Measurements from ENCODE around the gene SEMA7A.

Gene SEMA7A

GRCh38 chr15:74388363-74388951 lies 45.3 kb downstream of the SEMA7A start:
- Histone ChIP-seq H3K4me3 (ENCODE audit: low read depth, low read length) (no peak overlapping the region), H3K27ac (ENCODE audit: low read depth, low read length) (no peak overlapping the region), H3K4me1 (ENCODE audit: control insufficient read depth, insufficient read depth, low read length) (peaks cover 8% of the 10 kb centered on the region; the same call in 1 of the 2 replicates), H3K9ac (ENCODE audit: low read depth, low read length) (no peak overlapping the region), H3K9me3 (ENCODE audit: control insufficient read depth, insufficient read depth, low read length) (no peaks in the 10 kb centered on the region), H3K36me3 (ENCODE audit: control insufficient read depth, insufficient read depth, low read length) (no peaks in the 10 kb centered on the region), H3K27me3 (ENCODE audit: control insufficient read depth, insufficient read depth, low read length) (no peaks in the 10 kb centered on the region)

- no peak overlapping the region for H3K9ac ChIP-seq (ENCODE audit: low read depth, low read length)
- no peaks in the 10 kb centered on the region for H3K36me3 ChIP-seq (ENCODE audit: control insufficient read depth, insufficient read depth, low read length)
- H3K4me1 ChIP-seq (ENCODE audit: control insufficient read depth, insufficient read depth, low read length): peaks cover 8% of the 10 kb centered on the region; the same call in 1 of the 2 replicates
- H3K9me3 ChIP-seq (ENCODE audit: control insufficient read depth, insufficient read depth, low read length): no peaks in the 10 kb centered on the region
- no peak overlapping the region for H3K27ac ChIP-seq (ENCODE audit: low read depth, low read length)
- no peak overlapping the region for H3K4me3 ChIP-seq (ENCODE audit: low read depth, low read length)
- H3K27me3 ChIP-seq (ENCODE audit: control insufficient read depth, insufficient read depth, low read length): no peaks in the 10 kb centered on the region
These were observed 46.0 kb downstream of the SEMA7A start for GRCh38 chr15:74387621-74388362.

- Histone ChIP-seq H3K9ac (ENCODE audit: low read depth, low read length) (no peak overlapping the region), H3K4me1 (ENCODE audit: control insufficient read depth, insufficient read depth, low read length) (peaks cover 8% of the 10 kb centered on the region; the same call in 1 of the 2 replicates), H3K27ac (ENCODE audit: low read depth, low read length) (no peak overlapping the region)
These were observed 46.6 kb downstream of the SEMA7A start for GRCh38 chr15:74387141-74387541.

GRCh38 chr15:74386496-74387140 lies 47.1 kb downstream of the SEMA7A start:
- H3K36me3 ChIP-seq (ENCODE audit: control insufficient read depth, insufficient read depth, low read length): no peaks in the 10 kb centered on the region
- H3K27me3 ChIP-seq (ENCODE audit: control insufficient read depth, insufficient read depth, low read length): no peaks in the 10 kb centered on the region
- H3K27ac ChIP-seq (ENCODE audit: low read depth, low read length): no peak overlapping the region
- H3K4me3 ChIP-seq (ENCODE audit: low read depth, low read length): no peak overlapping the region
- no peak overlapping the region for H3K9ac ChIP-seq (ENCODE audit: low read depth, low read length)
- no peaks in the 10 kb centered on the region for H3K9me3 ChIP-seq (ENCODE audit: control insufficient read depth, insufficient read depth, low read length)
- peaks cover 8% of the 10 kb centered on the region; the same call in 1 of the 2 replicates for H3K4me1 ChIP-seq (ENCODE audit: control insufficient read depth, insufficient read depth, low read length)

More at GRCh38 chr15:74387141-74387541, 46.6 kb downstream of the SEMA7A start:
- Histone ChIP-seq H3K4me3 (ENCODE audit: low read depth, low read length) (no peak overlapping the region), H3K36me3 (ENCODE audit: control insufficient read depth, insufficient read depth, low read length) (no peaks in the 10 kb centered on the region), H3K27me3 (ENCODE audit: control insufficient read depth, insufficient read depth, low read length) (no peaks in the 10 kb centered on the region), H3K9me3 (ENCODE audit: control insufficient read depth, insufficient read depth, low read length) (no peaks in the 10 kb centered on the region)

GRCh38 chr15:74385733-74386132 lies 48.0 kb downstream of the SEMA7A start:
- Histone ChIP-seq H3K27me3 (ENCODE audit: control insufficient read depth, insufficient read depth, low read length) (no peaks in the 10 kb centered on the region), H3K36me3 (ENCODE audit: control insufficient read depth, insufficient read depth, low read length) (no peaks in the 10 kb centered on the region), H3K27ac (ENCODE audit: low read depth, low read length) (no peak overlapping the region), H3K4me3 (ENCODE audit: low read depth, low read length) (no peak overlapping the region), H3K4me1 (ENCODE audit: control insufficient read depth, insufficient read depth, low read length) (peaks cover 8% of the 10 kb centered on the region; the same call in 1 of the 2 replicates), H3K9me3 (ENCODE audit: control insufficient read depth, insufficient read depth, low read length) (no peaks in the 10 kb centered on the region), H3K9ac (ENCODE audit: low read depth, low read length) (no peak overlapping the region)

- H3K9ac ChIP-seq (ENCODE audit: low read depth, low read length): no peak overlapping the region
- no peaks in the 10 kb centered on the region for H3K36me3 ChIP-seq (ENCODE audit: control insufficient read depth, insufficient read depth, low read length)
- peaks cover 8% of the 10 kb centered on the region; the same call in 1 of the 2 replicates for H3K4me1 ChIP-seq (ENCODE audit: control insufficient read depth, insufficient read depth, low read length)
- no peaks in the 10 kb centered on the region for H3K27me3 ChIP-seq (ENCODE audit: control insufficient read depth, insufficient read depth, low read length)
- no peak overlapping the region for H3K27ac ChIP-seq (ENCODE audit: low read depth, low read length)
- no peaks in the 10 kb centered on the region for H3K9me3 ChIP-seq (ENCODE audit: control insufficient read depth, insufficient read depth, low read length)
- H3K4me3 ChIP-seq (ENCODE audit: low read depth, low read length): no peak overlapping the region
These were observed 48.7 kb downstream of the SEMA7A start for GRCh38 chr15:74384881-74385643.

- Histone ChIP-seq H3K27ac (ENCODE audit: low read depth, low read length) (no peak overlapping the region), H3K36me3 (ENCODE audit: control insufficient read depth, insufficient read depth, low read length) (no peaks in the 10 kb centered on the region), H3K9ac (ENCODE audit: low read depth, low read length) (no peak overlapping the region), H3K9me3 (ENCODE audit: control insufficient read depth, insufficient read depth, low read length) (no peaks in the 10 kb centered on the region), H3K4me1 (ENCODE audit: control insufficient read depth, insufficient read depth, low read length) (peaks cover 8% of the 10 kb centered on the region; the same call in 1 of the 2 replicates), H3K4me3 (ENCODE audit: low read depth, low read length) (no peak overlapping the region), H3K27me3 (ENCODE audit: control insufficient read depth, insufficient read depth, low read length) (no peaks in the 10 kb centered on the region)
These were observed 49.2 kb downstream of the SEMA7A start for GRCh38 chr15:74384566-74384880.

GRCh38 chr15:74383695-74384565 lies 49.8 kb downstream of the SEMA7A start:
- Histone ChIP-seq H3K9ac (ENCODE audit: low read depth, low read length) (no peak overlapping the region), H3K4me1 (ENCODE audit: control insufficient read depth, insufficient read depth, low read length) (peaks cover 8% of the 10 kb centered on the region; the same call in 1 of the 2 replicates), H3K36me3 (ENCODE audit: control insufficient read depth, insufficient read depth, low read length) (no peaks in the 10 kb centered on the region), H3K9me3 (ENCODE audit: control insufficient read depth, insufficient read depth, low read length) (no peaks in the 10 kb centered on the region), H3K27ac (ENCODE audit: low read depth, low read length) (no peak overlapping the region), H3K4me3 (ENCODE audit: low read depth, low read length) (no peak overlapping the region), H3K27me3 (ENCODE audit: control insufficient read depth, insufficient read depth, low read length) (no peaks in the 10 kb centered on the region)

- no peak overlapping the region for H3K9ac ChIP-seq (ENCODE audit: low read depth, low read length)
- no peaks in the 10 kb centered on the region for H3K27me3 ChIP-seq (ENCODE audit: control insufficient read depth, insufficient read depth, low read length)
- no peak overlapping the region for H3K27ac ChIP-seq (ENCODE audit: low read depth, low read length)
- H3K4me1 ChIP-seq (ENCODE audit: control insufficient read depth, insufficient read depth, low read length): peaks cover 8% of the 10 kb centered on the region; the same call in 1 of the 2 replicates
- H3K36me3 ChIP-seq (ENCODE audit: control insufficient read depth, insufficient read depth, low read length): no peaks in the 10 kb centered on the region
- no peaks in the 10 kb centered on the region for H3K9me3 ChIP-seq (ENCODE audit: control insufficient read depth, insufficient read depth, low read length)
- no peak overlapping the region for H3K4me3 ChIP-seq (ENCODE audit: low read depth, low read length)
These were observed 50.5 kb downstream of the SEMA7A start for GRCh38 chr15:74383286-74383685.

All from HUES48 (cell line).